HG03520 (cell line): Measurements from ENCODE around the gene CDKN2B-AS1.

Experiments used
- ATAC-seq: cut with Tn5 transposase; IDR thresholded peaks from one replicate; pipeline ENCODE4 v1.9.1; 2021; ENCODE audit warnings: mild to moderate bottlenecking, moderate library complexity; ENCODE audit not compliant: unreplicated experiment

Gene CDKN2B-AS1

DNA sequence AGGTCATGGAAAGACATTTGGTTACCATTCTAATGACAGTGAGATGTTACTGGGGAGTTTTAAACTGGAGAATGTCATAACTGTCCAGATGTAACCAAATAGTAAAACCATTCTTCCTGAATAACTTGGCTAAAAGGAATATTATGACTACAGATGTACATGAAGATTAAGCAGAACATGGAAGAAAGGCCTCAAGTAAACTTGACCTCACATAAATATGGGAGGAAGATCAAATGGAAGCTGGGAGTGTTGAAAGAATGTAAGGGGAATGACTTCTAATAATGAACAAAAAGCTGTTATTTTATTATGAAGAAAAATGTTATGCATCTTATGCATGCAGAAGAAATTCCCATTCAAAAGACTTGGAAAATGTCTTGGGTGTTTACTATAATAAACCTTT lies 122.2 kb downstream of the CDKN2B-AS1 start:
- ATAC-seq = no peak

DNA sequence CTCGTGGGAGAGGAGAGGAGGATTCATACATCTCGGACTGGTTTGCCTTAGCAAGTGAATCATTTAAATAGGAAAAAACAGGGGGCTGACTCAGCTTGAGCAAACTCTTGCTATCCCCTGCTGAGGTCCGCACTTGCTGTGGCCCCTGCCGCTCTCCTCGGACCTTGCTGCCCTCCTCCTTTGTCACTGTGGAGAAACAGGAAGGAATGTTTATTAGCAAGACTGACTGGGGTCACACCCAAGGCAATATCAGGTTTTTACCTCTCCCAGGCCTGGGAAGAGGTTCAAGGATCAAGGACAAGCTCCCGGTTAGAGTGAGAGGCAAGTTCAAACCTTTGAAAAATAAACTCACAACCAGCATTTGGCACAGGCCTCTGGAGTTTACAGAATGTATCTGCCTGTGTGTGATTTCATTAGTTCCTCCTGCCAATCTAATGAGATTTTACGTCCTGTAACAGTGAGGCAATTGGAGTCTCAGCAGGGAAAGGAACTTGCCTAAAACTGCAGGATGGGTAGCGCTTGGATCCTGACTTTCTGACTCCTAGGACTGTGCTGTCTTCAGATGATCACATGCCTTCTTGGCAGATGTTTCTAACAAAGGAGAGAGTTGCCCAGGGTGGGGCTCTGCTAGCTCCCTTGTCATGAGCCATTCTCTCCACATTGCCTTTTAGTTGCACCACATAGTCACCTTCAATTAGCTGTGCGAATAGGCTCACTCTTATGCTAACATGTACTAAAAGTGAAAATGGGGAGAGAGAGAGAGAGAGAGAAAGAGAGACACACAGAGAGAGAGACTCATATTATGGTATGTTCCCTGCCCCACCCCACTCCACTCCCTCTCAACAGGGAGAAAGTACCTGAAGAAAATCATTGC lies 123.2 kb downstream of the CDKN2B-AS1 start:
- no peak for ATAC-seq

DNA sequence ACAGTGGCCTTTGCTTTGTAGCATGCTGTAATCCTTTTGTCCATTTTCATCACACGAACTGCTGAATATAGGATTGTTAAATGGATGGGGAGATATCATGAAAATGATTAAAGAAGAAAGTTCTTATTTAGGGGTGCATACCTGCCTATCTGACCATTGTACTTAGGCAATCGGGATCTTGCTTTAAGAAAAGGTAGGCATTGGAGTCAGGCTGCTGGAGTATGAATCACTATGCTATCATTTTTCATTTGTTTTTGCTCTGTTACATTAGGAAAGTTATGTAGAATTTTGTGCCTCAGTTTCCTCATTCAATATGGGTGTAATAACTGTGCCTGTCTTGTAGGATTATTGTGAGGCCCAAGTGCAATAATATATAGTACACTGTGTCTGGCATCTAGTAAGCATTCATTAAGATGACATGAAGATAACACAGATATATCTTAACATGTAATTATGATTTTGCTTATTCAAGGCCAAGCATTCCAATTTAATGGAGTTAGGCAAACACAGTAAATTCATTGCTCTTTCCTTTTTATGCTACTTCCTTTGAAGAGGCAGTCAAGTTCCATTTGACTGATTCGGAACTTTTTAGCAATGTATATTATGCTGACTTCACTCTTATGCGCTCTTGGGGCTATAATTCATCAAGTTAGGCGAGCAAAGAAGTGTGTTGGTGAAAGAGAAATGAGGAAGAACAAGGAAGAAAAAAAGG lies 124.4 kb downstream of the CDKN2B-AS1 start:
- ATAC-seq = no peak

DNA sequence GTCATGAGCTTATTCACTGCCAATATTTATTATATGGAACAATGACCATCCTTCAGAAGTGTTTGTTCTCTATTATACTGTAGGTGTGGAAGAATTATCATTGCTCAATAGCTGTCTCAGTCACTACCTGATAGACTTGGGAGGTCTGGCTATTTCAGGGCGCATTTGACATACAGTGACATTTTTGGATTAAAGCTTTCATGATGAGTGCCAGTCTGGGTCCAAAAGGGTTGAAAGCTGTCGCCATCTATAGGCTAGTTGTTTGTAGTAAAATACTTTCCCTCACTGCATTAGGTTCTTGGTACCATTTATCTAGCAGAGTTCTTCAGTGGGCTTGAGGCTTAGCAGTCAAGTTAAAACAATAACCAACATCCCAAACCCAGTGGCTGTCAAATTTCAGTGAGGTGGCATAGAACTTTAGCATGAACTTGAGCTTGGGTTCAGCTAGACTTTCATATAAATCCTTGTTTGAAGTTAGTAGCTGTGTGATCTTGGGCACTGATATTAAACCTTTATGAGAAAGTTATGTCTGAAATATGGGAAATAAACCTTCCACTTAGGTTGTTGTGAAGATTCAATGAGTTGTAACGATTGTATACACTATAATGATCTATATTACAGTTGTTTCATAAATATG lies 125.0 kb downstream of the CDKN2B-AS1 start:
- peak; percentile 72 for ATAC-seq

DNA sequence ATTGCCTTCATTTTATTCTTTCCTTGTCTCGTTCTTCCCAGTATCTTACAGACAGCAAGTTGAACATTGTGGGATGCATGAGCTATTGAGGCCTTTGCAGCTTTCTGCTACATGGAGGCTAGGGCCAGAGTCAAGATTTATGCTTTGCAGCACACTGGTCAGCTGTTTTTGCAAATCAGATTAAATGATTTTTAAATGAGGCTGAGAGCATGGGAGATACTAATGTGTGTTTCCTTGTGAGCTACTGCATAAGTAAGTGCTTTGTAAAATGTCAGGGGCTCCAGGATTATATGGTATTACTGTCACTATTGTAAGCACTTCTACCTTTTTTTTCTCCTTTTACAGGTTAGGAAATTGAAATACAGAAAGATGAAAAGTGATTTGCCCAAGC lies 125.6 kb downstream of the CDKN2B-AS1 start:
- no peak for ATAC-seq

DNA sequence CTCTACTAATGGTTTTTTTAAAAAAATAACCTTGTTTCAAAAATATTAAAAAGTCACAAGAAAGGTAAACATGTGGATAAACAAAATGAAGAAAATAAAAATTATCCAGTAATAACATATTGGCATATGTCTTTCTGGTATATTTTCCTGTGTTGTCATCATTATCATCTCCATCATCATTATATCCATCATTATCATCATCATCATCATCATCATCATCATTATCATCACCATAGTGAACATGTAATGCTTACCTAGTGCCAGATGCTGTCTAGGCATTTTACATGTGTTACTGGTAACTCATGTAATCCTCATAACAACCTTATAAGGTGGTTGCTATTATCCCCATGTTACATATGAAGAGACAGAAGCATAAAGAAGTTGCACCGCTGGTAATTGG lies 126.0 kb downstream of the CDKN2B-AS1 start:
- no peak for ATAC-seq

DNA sequence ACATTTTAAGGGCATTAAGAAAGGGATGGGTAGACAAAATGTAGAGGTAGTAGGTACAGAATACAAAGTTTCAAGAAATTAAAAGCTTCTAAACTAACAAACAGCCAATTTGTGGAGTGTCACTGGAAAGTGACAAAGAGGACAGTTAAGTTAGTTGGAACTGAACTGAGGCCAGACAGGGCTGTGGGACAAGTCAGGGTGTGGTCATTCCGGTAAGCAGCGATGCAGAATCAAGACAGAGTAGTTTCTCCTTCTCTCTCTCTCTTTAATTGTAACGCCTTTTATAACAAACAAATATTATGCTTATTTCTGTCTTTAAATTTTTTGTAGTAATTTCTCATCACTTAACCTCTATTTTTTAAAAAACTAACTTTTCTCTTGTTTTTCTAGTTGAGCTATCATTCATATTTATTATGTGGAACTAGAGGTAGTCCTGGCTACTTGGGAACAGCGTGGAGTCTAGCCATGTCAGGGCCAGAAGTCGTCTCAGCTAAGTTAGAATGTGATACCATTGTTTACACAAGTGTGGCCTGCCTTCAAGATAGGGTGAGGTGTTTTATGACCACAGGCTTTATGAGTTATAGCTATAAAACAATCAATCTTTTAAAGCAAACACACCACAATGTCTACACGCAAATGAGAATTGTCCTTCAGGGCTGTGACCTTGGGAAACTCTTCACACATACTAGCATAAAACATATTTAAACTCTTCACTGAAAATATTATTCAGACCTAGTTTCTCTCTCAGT lies 129.8 kb downstream of the CDKN2B-AS1 start:
- no peak for ATAC-seq

DNA sequence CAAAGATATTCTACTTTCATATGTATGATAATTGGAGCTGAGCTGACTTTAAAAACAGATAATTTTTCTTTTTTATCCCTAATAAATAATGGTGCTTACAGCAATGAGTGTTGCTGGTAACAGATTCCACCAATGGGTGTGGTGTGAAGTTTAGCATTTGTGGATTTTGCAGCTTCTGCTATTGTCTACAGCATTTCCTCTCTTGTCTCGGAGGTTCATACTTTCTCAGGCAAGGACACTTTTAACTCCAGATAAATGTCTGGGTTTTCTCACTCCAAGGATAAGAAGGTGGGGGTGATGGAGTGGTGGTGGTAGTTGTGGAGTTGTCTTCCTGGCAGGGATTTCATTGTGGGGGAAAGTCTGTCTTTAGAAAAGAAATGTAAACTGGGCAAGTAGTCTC lies 134.5 kb downstream of the CDKN2B-AS1 start:
- no peak for ATAC-seq

DNA sequence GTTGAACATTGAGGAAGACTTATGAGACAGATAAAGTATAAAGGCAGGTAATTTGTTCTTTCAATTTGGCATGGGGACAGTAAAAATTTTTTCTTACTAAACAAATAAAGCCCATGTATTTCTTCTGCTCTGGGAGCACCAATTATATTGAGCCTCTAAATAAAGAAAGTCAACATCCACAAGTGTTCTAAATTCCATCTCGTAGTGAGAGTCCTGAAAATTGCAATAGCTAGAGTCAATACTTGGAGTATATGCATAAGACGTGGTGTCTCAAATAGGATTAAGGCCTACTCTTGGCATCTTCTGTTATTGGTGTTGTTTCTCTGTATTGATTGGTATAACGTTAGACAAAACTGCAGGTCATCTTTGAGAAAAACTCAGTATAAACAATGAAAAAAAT lies 135.0 kb downstream of the CDKN2B-AS1 start:
- ATAC-seq = no peak

DNA sequence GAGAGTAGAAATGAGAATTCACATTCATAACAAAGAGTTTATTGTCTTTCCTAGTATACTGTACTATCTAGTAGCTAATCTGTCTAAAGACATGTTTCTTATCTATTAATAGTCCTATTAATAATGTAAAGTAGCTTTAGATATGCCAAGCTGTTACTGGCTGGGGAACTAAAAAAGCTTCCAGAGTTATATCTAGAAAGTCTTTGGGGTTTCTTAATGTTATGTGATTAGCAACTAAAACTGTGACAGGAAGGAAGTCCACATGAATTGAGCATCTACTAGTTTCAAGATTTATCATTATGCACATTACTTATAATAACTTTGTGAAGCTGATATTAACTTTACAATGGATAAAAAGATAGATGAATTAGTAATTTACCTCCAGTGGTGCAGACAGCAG lies 137.2 kb downstream of the CDKN2B-AS1 start:
- ATAC-seq = no peak

DNA sequence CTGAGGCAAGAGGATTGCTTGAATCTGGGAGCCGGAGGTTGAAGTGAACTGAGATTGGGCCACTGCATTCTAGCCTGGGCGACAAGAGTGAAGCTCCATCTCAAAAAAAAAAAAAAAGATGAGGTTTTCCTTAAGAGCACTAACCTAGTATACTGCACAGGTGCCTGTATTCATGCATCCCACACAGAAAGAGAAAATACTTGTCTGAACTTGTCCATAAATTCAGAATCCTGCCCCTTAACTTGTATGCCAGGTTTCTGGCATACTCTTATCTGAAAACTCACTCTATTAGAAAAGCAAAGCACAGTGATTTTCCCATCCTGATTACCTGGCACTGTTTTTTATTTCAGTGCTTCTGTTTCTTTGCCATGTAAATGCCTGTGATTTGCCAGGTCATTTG lies 139.8 kb downstream of the CDKN2B-AS1 start:
- no peak for ATAC-seq

DNA sequence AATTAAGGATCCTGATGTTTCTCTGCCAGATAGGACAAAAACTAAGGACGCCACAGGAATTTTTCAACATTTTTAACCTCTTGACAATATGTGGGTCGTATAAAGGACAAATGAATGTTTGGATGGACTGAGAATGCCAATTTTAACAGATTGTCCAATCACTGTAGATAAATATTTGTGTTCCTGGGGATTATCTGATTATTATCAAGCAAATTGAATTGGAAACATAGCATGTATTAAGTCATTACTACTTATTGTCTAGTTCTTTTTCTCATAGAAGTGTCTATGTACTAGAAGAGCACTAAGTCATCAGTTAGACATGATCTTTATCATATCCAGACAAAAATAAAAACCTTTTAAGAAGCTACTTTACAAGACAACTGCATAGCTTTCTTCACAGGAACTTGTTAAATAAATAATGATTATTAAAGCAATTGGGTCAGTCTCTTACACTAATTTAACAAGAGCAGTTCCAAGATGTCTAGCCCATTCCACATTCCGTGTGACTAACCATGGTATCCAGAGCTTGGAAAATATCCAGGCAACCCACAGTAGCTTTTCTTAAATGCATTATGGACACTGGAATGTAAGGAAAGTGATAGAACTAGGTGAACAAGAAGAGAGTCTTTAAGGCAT lies 142.0 kb downstream of the CDKN2B-AS1 start:
- no peak for ATAC-seq

DNA sequence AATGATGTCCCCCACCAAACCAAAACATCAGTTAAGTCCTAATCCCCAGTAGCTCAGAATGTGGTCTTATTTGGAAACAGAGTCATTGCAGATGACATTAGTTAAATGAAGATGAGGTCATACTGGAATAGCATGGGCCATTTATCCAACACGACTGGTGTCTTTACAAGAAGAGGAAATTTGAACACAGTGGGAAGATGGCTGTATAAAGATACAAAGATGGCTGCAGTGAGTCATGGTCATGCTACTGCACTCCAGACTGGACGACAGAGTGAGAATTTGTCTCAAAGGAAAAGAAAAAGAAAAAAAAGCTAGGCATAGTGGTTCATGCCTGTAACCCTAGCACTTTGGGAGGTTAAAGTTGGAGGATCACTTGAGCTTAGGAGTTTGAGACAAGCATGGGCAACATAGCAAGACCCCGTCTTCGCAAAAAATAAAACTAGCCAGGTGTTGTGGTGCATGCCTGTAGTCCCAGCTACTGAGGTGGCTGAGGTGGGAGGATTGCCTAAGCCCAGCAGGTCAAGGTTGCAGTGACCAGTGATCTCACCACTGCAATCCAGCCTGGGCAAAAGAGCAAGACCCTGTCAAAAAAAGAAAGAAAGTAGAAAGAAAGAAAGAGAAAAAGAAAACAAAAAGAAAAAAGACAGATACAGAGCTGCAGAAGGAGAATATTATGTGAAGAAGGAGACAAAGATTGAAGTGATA lies 144.5 kb downstream of the CDKN2B-AS1 start:
- ATAC-seq = no peak

DNA sequence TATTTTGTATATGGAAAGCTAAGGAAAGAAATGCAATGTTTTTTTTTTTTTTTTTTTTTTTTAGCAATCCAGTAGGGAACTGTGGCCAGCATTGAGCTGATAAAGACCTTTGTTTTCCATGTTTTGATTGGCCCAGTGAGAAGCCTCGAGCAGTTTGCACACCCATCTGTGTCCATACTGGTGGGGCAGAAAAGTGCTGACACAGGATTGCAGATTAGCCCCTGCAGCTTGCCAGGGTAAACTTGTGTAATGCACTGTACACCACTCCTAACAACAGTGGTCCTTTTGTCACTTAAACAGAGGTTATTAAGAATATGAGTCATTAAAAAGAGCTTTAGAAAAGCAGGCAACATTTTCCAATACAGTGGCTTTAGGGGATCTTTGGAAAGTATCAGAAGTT lies 147.3 kb downstream of the CDKN2B-AS1 start:
- ATAC-seq = no peak

DNA sequence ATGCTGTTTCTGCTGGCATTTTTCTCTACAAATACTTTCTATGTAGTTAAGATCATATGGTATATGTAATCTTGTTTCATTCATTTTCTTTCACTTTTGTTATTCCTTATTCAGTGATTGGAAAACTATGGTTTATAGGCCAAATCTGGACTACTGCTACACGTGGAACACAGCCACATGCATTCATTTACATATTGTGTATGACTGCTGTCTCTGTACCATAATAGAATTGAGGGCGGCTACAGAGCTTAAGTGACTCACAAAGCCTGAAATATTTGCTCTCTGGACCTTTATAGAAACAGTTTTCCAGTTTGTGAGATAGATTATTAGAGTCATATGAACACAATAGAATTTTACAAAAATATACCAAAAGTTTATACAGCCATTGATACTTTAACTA lies 148.1 kb downstream of the CDKN2B-AS1 start:
- no peak for ATAC-seq

DNA sequence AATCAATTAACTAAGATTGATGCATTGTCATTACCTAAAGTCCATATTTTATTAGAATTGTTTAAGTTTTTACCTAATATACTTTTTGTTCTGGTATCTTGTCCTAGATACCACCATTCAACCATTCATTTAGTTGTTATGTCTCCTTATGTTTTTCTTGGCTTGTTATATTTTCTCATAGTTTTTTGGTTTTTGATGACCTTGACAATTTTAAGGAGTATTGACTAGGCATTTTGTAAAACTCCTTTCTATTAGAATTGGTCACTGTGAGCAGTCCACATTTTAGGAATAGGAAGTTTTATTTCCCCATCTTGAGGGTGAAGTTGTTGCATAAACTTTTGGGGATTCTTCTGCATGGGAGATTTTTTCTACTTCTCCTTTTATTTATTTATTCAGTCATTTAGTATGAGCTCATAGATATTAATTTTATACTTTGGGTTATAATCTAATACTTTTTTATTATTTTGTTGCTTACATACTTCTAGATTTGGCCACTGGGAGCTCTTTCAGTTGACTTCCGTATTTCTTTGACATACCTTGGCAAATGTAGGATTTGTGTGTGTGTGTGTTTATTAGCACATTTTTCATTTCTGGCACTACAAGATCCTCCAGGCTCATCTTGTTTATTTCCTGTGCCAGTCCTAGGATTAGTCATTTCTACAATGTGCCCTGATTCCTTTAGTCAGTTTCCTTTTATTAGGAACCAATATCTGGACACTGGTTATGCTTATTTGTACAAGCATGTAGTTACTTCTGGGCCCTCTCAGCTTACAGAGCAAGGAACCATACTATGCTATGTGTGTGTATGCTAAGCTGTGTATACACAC lies 149.4 kb downstream of the CDKN2B-AS1 start:
- no peak for ATAC-seq

DNA sequence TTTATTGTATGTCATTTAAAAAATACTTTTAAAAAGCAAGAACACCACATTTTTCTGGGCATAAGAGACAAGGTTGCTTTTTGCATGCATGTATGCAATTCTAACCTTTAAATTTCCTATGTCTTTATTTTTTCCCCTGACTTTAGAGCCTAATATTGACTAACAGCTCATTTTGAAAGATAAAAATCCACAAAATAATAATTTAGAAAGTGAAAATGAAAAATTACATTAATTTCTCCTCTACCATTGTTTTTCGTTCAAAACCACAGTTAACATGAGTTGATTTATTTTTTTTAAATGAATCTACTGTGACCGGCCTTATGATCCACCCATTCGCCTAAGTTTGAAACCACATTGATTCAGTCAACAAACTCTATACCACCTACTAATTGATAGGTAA lies 152.0 kb downstream of the CDKN2B-AS1 start:
- no peak for ATAC-seq

DNA sequence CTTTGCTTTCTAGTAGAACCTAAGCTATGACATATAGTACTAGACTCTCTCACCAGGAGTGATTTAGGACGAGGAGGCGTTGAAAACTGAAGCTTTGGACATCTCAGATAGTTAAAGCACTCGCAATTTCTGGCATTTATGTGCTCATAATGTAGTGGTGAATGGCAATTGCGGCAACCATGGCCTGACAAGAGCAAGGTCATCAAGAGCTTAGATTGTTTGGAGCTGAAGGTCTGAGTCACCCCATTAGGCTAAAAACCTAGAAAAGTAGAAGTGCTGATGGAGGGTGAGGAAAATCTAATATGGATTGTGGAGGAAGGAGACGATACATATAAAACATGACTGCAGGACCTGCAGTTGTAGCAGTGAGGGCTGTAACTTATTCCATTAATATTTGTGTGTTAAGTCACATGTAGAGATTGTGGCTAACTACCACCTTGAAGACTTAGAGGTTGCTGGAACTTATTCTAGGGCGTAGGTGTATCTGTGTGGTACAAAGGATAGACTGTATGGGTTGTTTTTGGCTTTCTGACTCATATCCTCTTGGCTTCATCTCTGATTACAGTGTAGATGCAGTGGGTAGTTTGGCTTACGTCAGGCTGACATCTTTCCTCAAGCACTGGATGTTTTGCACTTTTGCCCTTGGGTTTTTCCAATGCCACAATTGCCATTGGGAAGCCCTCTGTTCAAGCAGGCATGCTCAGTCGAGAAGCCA lies 153.4 kb downstream of the CDKN2B-AS1 start:
- no peak for ATAC-seq

DNA sequence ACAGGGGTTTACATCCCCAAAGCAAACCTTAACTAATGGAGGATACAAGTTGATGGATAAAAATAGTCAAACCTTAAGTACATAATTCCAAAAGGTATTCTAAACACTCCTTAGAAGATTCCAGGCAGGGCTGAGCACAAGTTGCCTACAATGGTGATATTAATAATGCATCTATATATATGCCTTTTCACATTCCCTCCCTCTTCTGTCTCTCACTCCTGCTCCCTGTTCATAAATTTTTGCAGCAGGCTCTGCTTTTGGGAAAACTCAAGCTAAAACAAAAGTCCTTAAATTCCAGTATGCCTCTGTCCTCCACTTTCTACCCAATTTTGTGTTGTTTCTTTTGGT lies 153.9 kb downstream of the CDKN2B-AS1 start:
- no peak for ATAC-seq
